Naive B cell (primary cell): ENCODE data around the gene SMURF1. TPM values are rescaled to one million over a fixed set of nuclear protein-coding genes. Genes with fewer than 3 reads are reported as not detected.
A peak's percentile ranks its signal among the peaks of the same experiment; 100 is the strongest.
"Not testable (repeated sequence)": the region's sequence is repeated elsewhere in the genome, so short reads cannot be mapped to it uniquely, and the experiment has no call there.

Experiments
- ATAC-seq, 2 donors: fragments of 150-1000 bp; cut with Tn5 transposase; 2 replicates each; pipeline ENCODE4 v1.10.0; 2021; ENCODE audit warnings: low read depth in 2 of 2, mild to moderate bottlenecking in 2 of 2, moderate library complexity in 2 of 2
- DNase-seq: peaks from one replicate; pipeline ENCODE4 v3.0.0; 2022
- H3K27ac Mint-ChIP-seq, 6 donors: one replicate each; pipeline ENCODE4 v1.8.0; 2020 to 2022; ENCODE audit warnings: mild to moderate bottlenecking in 6 of 6, mixed read lengths in 6 of 6, moderate library complexity in 5 of 6, inconsistent platforms in 2 of 6
- H3K27me3 Mint-ChIP-seq, 3 donors: one replicate each; pipeline ENCODE4 v1.8.0; 2021 to 2022; ENCODE audit warnings: mixed read lengths in 3 of 3, mild to moderate bottlenecking in 1 of 3
- H3K36me3 Mint-ChIP-seq, 2 donors: one replicate each; pipeline ENCODE4 v1.8.0; 2020 to 2022; ENCODE audit warnings: mixed read lengths in 2 of 2, inconsistent platforms in 1 of 2, mild to moderate bottlenecking in 1 of 2
- H3K4me1 Mint-ChIP-seq, 3 donors: one replicate each; pipeline ENCODE4 v1.8.0; 2020 to 2022; ENCODE audit warnings: mixed read lengths in 3 of 3, inconsistent platforms in 1 of 3, mild to moderate bottlenecking in 1 of 3, moderate library complexity in 1 of 3
- H3K4me3 Mint-ChIP-seq, 8 donors: one replicate each; pipeline ENCODE4 v1.8.0; 2020 to 2022; ENCODE audit warnings: mild to moderate bottlenecking in 8 of 8, mixed read lengths in 8 of 8, moderate library complexity in 8 of 8, inconsistent platforms in 2 of 8
- H3K9me3 Mint-ChIP-seq, 7 donors: one replicate each; pipeline ENCODE4 v1.8.0; 2020 to 2022; ENCODE audit warnings: mixed read lengths in 7 of 7, mild to moderate bottlenecking in 5 of 7, inconsistent platforms in 2 of 7, moderate library complexity in 1 of 7
- polyA plus RNA-seq, 6 donors: library from polyadenylated mRNA; unstranded; fragments of 300-500 nt; fragmentation: Illumina TruSeq; gene quantifications; one replicate each; pipeline ENCODE4 v1.2.3, GENCODE V29; 2021; ENCODE audit warnings: low read depth in 6 of 6

SMURF1 gene
- polyA plus RNA-seq, 6 donors from 2014 or later, result 0.82 to 3.3 (median 1.7) TPM

DNA sequence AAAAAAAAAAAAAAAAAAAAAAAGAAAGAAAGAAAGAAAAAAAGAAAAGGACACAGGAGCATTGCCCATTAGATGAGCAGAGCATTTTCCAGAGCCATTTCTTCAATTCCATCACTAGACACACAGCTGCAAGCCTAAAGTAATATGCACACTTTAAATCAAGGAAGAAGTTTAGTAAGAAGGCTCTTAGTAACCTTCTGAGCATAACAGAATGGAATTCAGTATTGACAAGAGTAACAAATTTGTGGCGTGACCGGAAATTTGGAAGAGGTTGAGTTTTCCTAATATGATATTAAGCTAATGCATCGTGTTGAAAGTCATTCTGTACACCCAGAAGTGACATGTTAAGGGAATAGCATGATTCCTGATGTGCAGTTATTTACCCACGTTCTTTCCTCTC lies 35.3 kb downstream of the SMURF1 start:
- peaks cover 0 to 3% (median 0%) of the 10 kb centered on the region in 7 donors for H3K9me3 Mint-ChIP-seq

DNA sequence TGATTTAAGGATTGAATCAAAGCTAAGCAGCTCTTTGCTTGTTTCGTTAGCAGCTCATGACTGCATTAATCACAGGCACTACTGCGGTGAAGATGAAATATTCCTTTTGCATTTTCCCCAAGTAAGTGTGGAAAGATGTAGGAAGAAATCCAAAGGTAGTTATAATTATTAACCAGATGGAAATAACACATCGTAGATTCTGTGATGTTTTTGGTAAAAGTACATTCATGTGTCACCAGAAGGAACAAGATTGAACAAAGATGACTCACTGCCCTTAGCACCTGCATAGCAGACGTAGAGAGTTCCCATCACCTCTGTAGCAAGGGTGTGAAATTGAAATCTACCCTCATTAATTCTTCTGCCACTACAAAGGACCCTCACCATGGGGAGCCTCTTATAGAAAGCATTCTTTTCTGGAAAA lies 37.1 kb downstream of the SMURF1 start:
- no peaks in the 10 kb centered on the region for H3K27me3 Mint-ChIP-seq
- peak overlapping the region in 1 of 8 donors; percentile 6 for H3K4me3 Mint-ChIP-seq
- peaks cover 56 to 65% (median 57%) of the 10 kb centered on the region in 3 donors for H3K4me1 Mint-ChIP-seq
- no peak overlapping the region for H3K27ac Mint-ChIP-seq
- H3K36me3 Mint-ChIP-seq, result peaks cover 0 to 7% of the 10 kb centered on the region in 2 donors
- ATAC-seq (no peak), DNase-seq (no peak)
- H3K9me3 Mint-ChIP-seq, result no peaks in the 10 kb centered on the region

More for the DNA sequence above, 35.3 kb downstream of the SMURF1 start:
- Mint-ChIP-seq H3K4me3 (peak overlapping the region in 2 of 8 donors; percentile 10 to 44), H3K36me3 (no peaks in the 10 kb centered on the region), H3K27ac (peak overlapping the region in 1 of 6 donors; percentile 16), H3K4me1 (peaks cover 59 to 64% (median 62%) of the 10 kb centered on the region in 3 donors), H3K27me3 (no peaks in the 10 kb centered on the region)
- DNase-seq (no peak), ATAC-seq (peak in 1 of 2 donors; percentile 9)

DNA sequence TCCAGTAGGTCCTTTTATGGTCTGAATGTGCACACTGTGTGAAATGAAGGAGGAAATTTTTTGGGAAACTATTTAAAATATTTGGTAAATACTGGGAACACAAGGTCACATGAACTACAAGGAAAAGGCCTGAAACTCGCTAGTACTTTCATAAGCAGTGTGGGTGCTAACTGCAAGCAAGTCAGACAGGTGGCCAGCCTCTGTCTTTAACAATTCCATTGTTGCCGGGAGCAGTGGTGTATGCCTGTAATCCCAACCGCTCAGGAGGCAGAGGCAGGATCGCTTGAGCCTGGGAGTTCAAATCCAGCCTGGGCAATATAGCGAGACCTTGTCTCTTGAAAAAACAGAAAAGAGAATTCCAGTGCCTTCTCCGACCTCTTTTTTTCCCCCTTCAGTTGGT lies 37.5 kb downstream of the SMURF1 start:
- H3K4me3 Mint-ChIP-seq, result peak overlapping the region in 1 of 8 donors; percentile 6
- H3K4me1 Mint-ChIP-seq, result peaks cover 52 to 61% (median 53%) of the 10 kb centered on the region in 3 donors
- peaks cover 0 to 7% of the 10 kb centered on the region in 2 donors for H3K36me3 Mint-ChIP-seq
- no peak for DNase-seq
- H3K9me3 Mint-ChIP-seq, result no peaks in the 10 kb centered on the region
- no peaks in the 10 kb centered on the region for H3K27me3 Mint-ChIP-seq
- ATAC-seq, result no peak
- H3K27ac Mint-ChIP-seq, result peak overlapping the region in 2 of 6 donors; percentile 6 to 90

DNA sequence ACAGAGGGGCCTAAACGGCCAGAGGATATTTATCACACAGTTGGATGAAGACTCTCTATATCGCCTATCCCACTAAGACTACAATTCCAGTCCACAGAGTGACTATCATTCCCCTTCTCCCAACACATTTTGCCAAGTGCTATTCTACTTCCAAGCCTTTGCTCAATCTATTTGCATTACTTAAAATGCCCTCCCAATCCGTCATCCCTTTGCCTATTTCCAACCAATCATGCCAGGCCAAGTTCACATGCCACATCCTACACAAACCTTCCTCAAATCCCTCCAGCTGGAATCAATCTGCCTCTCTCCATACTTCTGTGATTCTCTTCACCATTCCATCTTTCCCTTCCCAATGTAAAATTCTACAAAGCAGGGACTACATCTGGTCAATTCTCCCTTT lies 38.2 kb downstream of the SMURF1 start:
- Mint-ChIP-seq H3K27ac (peak overlapping the region in 2 of 6 donors; percentile 15 to 90), H3K9me3 (no peaks in the 10 kb centered on the region), H3K27me3 (no peaks in the 10 kb centered on the region), H3K4me3 (no peak overlapping the region), H3K36me3 (peaks cover 0 to 8% of the 10 kb centered on the region in 2 donors), H3K4me1 (peaks cover 49 to 59% (median 50%) of the 10 kb centered on the region in 3 donors)
- ATAC-seq (no peak), DNase-seq (no peak)

DNA sequence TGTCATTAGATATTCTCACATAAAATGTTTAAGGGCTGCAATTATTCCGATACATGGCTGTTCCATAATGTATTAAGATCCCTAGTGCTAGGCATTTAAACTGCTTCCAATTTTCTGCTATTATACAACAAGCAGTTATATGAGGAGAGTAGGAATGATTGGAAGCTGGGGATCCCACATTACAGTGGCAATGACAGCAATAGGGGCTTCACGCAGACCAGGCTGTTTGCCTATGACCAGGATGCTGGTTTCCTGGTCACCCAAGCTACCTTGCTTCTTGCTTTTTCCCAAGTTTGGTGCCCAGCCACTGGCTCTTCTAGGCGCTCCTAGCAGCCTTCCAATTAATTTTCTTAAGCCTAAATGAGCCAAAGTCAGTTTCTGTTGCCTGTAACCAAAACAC lies 39.3 kb downstream of the SMURF1 start:
- no peaks in the 10 kb centered on the region for H3K27me3 Mint-ChIP-seq
- no peak overlapping the region for H3K27ac Mint-ChIP-seq
- H3K36me3 Mint-ChIP-seq, result peaks cover under 1 to 16% of the 10 kb centered on the region in 2 donors
- no peak overlapping the region for H3K4me3 Mint-ChIP-seq
- H3K4me1 Mint-ChIP-seq, result peaks cover 42 to 50% (median 45%) of the 10 kb centered on the region in 3 donors
- ATAC-seq (no peak), DNase-seq (no peak)
- peaks cover 0 to 10% (median 2%) of the 10 kb centered on the region in 7 donors for H3K9me3 Mint-ChIP-seq

- H3K27me3 Mint-ChIP-seq, DNase-seq: not testable (repeated sequence)
- H3K4me1 Mint-ChIP-seq, result peaks cover 37 to 46% (median 41%) of the 10 kb centered on the region in 3 donors
Observed at GRCh38 chr7:99103836-99104235, 40.1 kb downstream of the SMURF1 start.

GRCh38 chr7:99102809-99103690 lies 40.9 kb downstream of the SMURF1 start:
- H3K27ac Mint-ChIP-seq, result peak overlapping the region in 2 of 6 donors; percentile 26 to 60
- H3K36me3 Mint-ChIP-seq, result peaks cover 16 to 30% of the 10 kb centered on the region in 2 donors
- peaks cover 35 to 44% (median 39%) of the 10 kb centered on the region in 3 donors for H3K4me1 Mint-ChIP-seq
- H3K9me3 Mint-ChIP-seq, result peaks cover 0 to 26% (median 9%) of the 10 kb centered on the region in 7 donors
- no peak for DNase-seq
- H3K27me3 Mint-ChIP-seq, result no peaks in the 10 kb centered on the region
- H3K4me3 Mint-ChIP-seq, result no peak overlapping the region
- ATAC-seq, result no peak

More at GRCh38 chr7:99103836-99104235, 40.1 kb downstream of the SMURF1 start:
- Mint-ChIP-seq H3K27ac (peak overlapping the region in 1 of 6 donors; percentile 56), H3K9me3 (peaks cover 0 to 18% (median 6%) of the 10 kb centered on the region in 7 donors), H3K36me3 (peaks cover 9 to 22% of the 10 kb centered on the region in 2 donors)
- not testable (repeated sequence) for H3K4me3 Mint-ChIP-seq, ATAC-seq

DNA sequence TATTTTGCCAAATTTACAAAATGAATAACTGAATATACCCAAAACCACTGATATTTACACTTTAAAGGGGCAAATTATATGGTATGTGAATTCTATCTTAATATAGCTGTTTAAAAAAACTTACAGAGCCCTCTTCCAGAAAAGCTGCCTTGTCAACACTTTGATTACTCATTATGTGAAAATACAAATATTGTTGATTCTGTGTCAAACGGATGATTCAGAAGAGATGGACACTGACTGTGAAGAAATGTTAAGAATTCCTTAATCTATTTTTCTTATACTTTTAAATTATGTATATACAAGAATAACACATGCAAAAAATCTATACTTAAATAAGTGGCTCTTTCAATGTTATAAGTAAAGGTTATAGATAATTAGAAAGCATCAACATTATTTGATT lies 41.5 kb downstream of the SMURF1 start:
- H3K36me3 Mint-ChIP-seq, result peaks cover 23 to 35% of the 10 kb centered on the region in 2 donors
- H3K27ac Mint-ChIP-seq, result peak overlapping the region in 1 of 6 donors; percentile 60
- ATAC-seq (no peak), DNase-seq (no peak)
- no peaks in the 10 kb centered on the region for H3K27me3 Mint-ChIP-seq
- H3K4me3 Mint-ChIP-seq, result no peak overlapping the region
- H3K4me1 Mint-ChIP-seq, result peaks cover 28 to 38% (median 33%) of the 10 kb centered on the region in 3 donors
- H3K9me3 Mint-ChIP-seq, result peaks cover 0 to 33% (median 16%) of the 10 kb centered on the region in 7 donors

GRCh38 chr7:99101516-99101915 lies 42.4 kb downstream of the SMURF1 start:
- Mint-ChIP-seq H3K4me3 (peak overlapping the region in 1 of 8 donors; percentile 47), H3K4me1 (peaks cover 32 to 37% (median 36%) of the 10 kb centered on the region in 3 donors), H3K9me3 (peaks cover 0 to 41% (median 16%) of the 10 kb centered on the region in 7 donors), H3K36me3 (peaks cover 32 to 38% of the 10 kb centered on the region in 2 donors)
- H3K27ac Mint-ChIP-seq, DNase-seq, H3K27me3 Mint-ChIP-seq, ATAC-seq: not testable (repeated sequence)

GRCh38 chr7:99099499-99100077 lies 44.3 kb downstream of the SMURF1 start:
- ATAC-seq (no peak), DNase-seq (no peak)
- Mint-ChIP-seq H3K4me1 (peaks cover 23 to 28% (median 27%) of the 10 kb centered on the region in 3 donors), H3K27me3 (no peaks in the 10 kb centered on the region), H3K36me3 (peaks cover 32 to 38% of the 10 kb centered on the region in 2 donors), H3K9me3 (peaks cover 0 to 41% (median 16%) of the 10 kb centered on the region in 7 donors), H3K27ac (no peak overlapping the region), H3K4me3 (no peak overlapping the region)

GRCh38 chr7:99098824-99099498 lies 44.9 kb downstream of the SMURF1 start:
- DNase-seq, result no peak
- peaks cover 32 to 38% of the 10 kb centered on the region in 2 donors for H3K36me3 Mint-ChIP-seq
- H3K9me3 Mint-ChIP-seq, result peaks cover 0 to 41% (median 16%) of the 10 kb centered on the region in 7 donors
- H3K4me1 Mint-ChIP-seq, result peaks cover 19 to 24% (median 23%) of the 10 kb centered on the region in 3 donors
- no peak overlapping the region for H3K4me3 Mint-ChIP-seq
- no peak for ATAC-seq
- H3K27ac Mint-ChIP-seq, result no peak overlapping the region
- H3K27me3 Mint-ChIP-seq, result no peaks in the 10 kb centered on the region

- Mint-ChIP-seq H3K9me3 (peaks cover 0 to 41% (median 16%) of the 10 kb centered on the region in 7 donors), H3K4me1 (peaks cover 18 to 21% (median 19%) of the 10 kb centered on the region in 3 donors), H3K36me3 (peaks cover 32 to 36% of the 10 kb centered on the region in 2 donors), H3K27me3 (no peaks in the 10 kb centered on the region), H3K27ac (no peak overlapping the region), H3K4me3 (no peak overlapping the region)
- ATAC-seq, result no peak
- no peak for DNase-seq
Observed at GRCh38 chr7:99098286-99098823, 45.6 kb downstream of the SMURF1 start.
